GM21515 (cell line): ENCODE measurements around the gene TACC3.

Experiments
- ATAC-seq: cut with Tn5 transposase; IDR thresholded peaks from one replicate; pipeline ENCODE4 v1.9.1; 2021; ENCODE audit not compliant: unreplicated experiment

TACC3 gene

GRCh38 chr4:1721666-1722550 lies 587 bp downstream of the TACC3 start:
- peak; percentile 5 for ATAC-seq

GRCh38 chr4:1722551-1723118 lies 1.3 kb downstream of the TACC3 start:
- no peak for ATAC-seq

GRCh38 chr4:1723131-1723801 lies 1.9 kb downstream of the TACC3 start:
- ATAC-seq, result no peak

GRCh38 chr4:1725521-1725920 lies 4.2 kb downstream of the TACC3 start:
- ATAC-seq, result no peak

- no peak for ATAC-seq
Observed at GRCh38 chr4:1726146-1726934, 5.0 kb downstream of the TACC3 start.

GRCh38 chr4:1727117-1728031 lies 6.1 kb downstream of the TACC3 start:
- ATAC-seq, result no peak

GRCh38 chr4:1728061-1728980 lies 7.0 kb downstream of the TACC3 start:
- no peak for ATAC-seq

GRCh38 chr4:1730532-1731135 lies 9.3 kb downstream of the TACC3 start:
- no peak for ATAC-seq

GRCh38 chr4:1731180-1731579 lies 9.9 kb downstream of the TACC3 start:
- ATAC-seq, result no peak

GRCh38 chr4:1732911-1733310 lies 11.6 kb downstream of the TACC3 start:
- no peak for ATAC-seq

- no peak for ATAC-seq
Observed at GRCh38 chr4:1735215-1735614, 13.9 kb downstream of the TACC3 start.

GRCh38 chr4:1736812-1737211 lies 15.5 kb downstream of the TACC3 start:
- ATAC-seq, result no peak

GRCh38 chr4:1737666-1738065 lies 16.3 kb downstream of the TACC3 start:
- ATAC-seq, result no peak

- ATAC-seq, result no peak
Observed at GRCh38 chr4:1738410-1738809, 17.1 kb downstream of the TACC3 start.

GRCh38 chr4:1739358-1739757 lies 18.0 kb downstream of the TACC3 start:
- ATAC-seq, result no peak

GRCh38 chr4:1740021-1740545 lies 18.8 kb downstream of the TACC3 start:
- no peak for ATAC-seq

GRCh38 chr4:1741208-1741607 lies 19.9 kb downstream of the TACC3 start:
- ATAC-seq, result no peak

GRCh38 chr4:1743551-1743950 lies 22.2 kb downstream of the TACC3 start:
- no peak for ATAC-seq
